HTR-8/SVneo (cell line): ENCODE measurements around the gene RALGPS1.

ENCODE experiments used
- DNase-seq: peaks from one replicate; pipeline ENCODE4 v3.0.0; 2011; ENCODE audit warnings: low spot score, mixed read lengths; ENCODE audit not compliant: insufficient read length
- FAIRE-seq: peaks from 2 replicates; lab custom pipeline; 2011; peaks lifted over from hg19 to GRCh38; lab: Jason Lieb, UNC

The RALGPS1 gene

GRCh38 chr9:127224883-127225739 lies 310.5 kb downstream of the RALGPS1 start:
- DNase-seq: peak; percentile 93
- no peak for FAIRE-seq

DNA sequence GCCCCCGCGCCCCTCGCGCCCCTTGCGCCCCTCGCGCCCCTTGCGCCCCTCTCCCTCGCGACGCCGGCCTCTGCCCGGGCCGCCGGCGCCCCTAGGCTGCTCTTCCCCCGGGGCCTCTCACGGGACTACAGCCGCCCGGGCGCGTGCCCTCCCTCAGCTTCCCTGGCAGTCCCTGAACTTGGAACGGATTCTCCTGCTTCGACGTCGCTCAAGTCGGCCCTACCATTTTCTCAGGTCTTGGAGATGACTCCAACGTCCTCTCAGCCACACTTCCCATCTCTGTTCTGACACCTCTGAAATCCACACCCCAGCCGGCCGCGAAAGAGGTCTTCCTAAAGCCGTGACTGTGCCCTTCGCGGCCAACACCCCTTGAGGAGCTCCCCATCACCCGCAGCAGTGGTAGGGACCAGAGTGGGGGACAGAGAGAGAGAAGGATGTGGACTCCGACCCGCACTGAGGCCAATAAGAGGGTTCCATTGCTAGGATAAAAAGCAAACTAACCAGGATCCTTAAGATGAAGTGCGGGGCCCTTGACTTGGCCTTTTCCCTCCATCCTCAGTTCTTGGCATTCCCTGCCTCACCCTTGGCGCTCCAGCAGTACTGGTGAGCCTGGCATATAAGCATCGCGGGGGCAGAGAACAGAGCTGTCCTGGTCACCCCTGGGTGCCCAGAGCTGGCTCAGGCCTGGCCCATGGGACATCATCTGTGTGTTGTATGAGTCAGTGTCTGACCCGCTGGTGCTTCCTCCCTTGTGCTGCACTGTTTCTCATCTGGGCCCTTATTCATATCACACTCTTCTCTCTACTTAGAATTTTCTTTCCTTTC lies 311.4 kb downstream of the RALGPS1 start:
- FAIRE-seq (no peak), DNase-seq (no peak)

- DNase-seq (no peak), FAIRE-seq (no peak)
Observed at GRCh38 chr9:127229691-127230417, 315.3 kb downstream of the RALGPS1 start.

DNA sequence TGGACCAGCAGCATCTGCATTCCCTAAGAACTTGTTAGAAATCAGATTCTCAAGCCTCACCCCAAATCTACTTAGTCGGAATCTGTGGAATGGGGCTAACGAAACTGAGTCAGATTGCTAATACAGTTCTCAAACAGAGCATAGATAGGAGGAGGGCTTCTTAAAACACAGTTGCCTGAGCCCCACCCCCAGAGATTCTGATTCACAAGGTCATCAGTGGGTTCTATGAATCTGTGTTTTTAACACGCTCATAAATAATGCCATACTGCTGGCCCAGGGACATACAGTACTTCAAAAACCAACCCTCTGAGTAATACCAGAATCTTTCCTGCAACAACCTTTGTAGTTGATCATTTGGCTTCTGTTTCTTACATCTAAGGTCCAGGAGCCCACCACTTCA lies 317.1 kb downstream of the RALGPS1 start:
- FAIRE-seq: no peak

DNA sequence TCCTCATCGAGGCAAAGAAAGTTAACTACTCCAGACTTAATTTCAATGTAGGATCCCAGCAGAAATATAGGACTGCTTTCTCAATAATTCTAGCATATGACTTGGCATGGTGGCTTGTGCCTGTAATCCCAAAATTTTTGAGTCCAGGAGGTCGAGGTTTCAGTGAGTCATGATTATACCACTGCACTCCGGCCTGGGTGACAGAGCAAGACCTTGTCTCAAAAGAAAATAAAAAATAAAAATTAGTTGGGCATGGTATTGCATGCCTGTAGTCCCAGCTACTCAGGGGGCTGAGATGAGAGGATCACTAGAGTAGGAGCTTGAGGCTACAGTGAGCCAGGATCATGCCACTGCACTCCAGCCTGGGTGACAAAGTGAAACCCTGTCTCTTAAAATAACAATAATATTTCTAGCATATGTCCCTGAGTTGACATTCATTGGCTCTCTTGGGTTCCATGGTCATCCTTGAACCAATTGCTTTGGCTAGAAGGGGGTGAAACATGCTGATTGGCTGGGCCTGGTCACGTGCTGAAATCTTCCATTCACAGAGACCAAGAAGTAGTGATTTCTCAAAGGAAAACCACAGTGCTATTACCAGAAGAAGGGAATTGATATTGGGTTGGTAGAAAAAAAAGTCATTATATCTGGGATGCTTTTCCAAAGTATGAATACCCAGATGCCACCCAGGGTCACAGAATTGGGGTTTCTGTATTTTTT lies 318.4 kb downstream of the RALGPS1 start:
- FAIRE-seq: no peak
- DNase-seq: no peak

More for the DNA sequence above, 317.1 kb downstream of the RALGPS1 start:
- DNase-seq: no peak

- DNase-seq: no peak
- no peak for FAIRE-seq
Observed at GRCh38 chr9:127233550-127233949, 319.0 kb downstream of the RALGPS1 start.

DNA sequence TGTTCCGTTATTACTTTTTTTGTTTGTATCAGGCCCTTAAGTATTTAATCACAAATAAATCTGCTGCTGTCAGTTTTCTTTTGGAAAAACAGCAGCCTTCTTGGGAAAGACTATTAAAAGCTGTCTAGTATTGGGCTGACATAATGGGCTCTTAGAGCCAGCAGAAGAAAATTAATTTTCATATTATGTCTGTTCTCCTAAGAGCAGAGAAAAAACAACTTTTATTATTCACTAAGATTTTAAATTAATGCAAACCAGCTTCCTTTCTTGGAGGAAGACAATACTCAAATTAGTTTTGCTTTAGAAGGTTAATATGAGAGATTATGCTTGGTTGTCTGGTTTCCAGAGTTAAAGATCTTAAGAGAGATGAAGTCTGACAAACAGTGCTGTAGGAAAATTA lies 319.4 kb downstream of the RALGPS1 start:
- FAIRE-seq (no peak), DNase-seq (no peak)

DNA sequence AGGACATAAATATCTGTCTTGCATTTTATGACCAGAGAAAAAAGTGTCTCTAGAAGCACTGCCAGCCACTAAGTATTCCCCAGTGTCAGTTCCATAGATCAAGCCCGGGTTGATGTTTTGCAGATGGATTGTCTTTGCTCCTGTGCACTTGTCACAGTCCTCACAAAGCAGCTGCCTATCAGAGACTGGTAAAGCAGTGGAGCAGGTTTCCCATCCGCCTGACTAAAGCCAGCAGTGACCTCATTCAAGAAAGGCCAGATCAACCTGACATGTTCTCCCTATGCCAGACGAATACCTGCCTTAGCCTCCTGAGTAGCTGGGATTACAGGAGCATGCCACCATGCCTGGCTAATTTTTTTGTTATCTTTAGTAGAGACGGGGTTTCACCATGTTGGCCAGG lies 323.2 kb downstream of the RALGPS1 start:
- no peak for DNase-seq
- no peak for FAIRE-seq

GRCh38 chr9:127241354-127241753 lies 326.8 kb downstream of the RALGPS1 start:
- no peak for DNase-seq
- FAIRE-seq: no peak

GRCh38 chr9:127244609-127245601 lies 330.3 kb downstream of the RALGPS1 start:
- FAIRE-seq: peak; percentile 46

GRCh38 chr9:127245637-127246164 lies 331.1 kb downstream of the RALGPS1 start:
- DNase-seq (no peak), FAIRE-seq (no peak)

More at GRCh38 chr9:127244609-127245601, 330.3 kb downstream of the RALGPS1 start:
- peak; percentile 93 for DNase-seq

DNA sequence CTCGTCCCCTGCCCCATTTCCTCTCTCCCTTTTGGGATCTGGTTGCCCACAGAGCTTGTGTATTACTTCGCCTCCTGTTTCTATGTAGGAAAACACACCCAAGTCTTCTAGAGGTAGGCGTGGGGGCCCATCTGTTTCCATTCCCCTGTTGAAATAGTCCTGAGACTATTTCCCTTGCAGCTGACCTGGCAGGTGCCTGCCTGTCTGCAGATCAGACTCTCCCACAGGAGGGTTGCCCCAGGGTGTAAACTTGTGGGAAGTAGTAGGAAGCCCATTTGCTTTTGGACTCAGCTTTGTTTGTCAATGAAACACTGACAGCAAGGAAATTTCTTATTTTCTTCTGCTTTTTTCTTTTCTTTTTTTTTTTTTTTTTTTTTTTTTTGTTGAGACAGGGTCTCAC lies 333.7 kb downstream of the RALGPS1 start:
- FAIRE-seq (no peak), DNase-seq (no peak)

- FAIRE-seq (no peak), DNase-seq (no peak)
Observed at GRCh38 chr9:127249877-127250276, 335.3 kb downstream of the RALGPS1 start.

GRCh38 chr9:127250896-127251391 lies 336.4 kb downstream of the RALGPS1 start:
- FAIRE-seq (no peak), DNase-seq (no peak)

DNA sequence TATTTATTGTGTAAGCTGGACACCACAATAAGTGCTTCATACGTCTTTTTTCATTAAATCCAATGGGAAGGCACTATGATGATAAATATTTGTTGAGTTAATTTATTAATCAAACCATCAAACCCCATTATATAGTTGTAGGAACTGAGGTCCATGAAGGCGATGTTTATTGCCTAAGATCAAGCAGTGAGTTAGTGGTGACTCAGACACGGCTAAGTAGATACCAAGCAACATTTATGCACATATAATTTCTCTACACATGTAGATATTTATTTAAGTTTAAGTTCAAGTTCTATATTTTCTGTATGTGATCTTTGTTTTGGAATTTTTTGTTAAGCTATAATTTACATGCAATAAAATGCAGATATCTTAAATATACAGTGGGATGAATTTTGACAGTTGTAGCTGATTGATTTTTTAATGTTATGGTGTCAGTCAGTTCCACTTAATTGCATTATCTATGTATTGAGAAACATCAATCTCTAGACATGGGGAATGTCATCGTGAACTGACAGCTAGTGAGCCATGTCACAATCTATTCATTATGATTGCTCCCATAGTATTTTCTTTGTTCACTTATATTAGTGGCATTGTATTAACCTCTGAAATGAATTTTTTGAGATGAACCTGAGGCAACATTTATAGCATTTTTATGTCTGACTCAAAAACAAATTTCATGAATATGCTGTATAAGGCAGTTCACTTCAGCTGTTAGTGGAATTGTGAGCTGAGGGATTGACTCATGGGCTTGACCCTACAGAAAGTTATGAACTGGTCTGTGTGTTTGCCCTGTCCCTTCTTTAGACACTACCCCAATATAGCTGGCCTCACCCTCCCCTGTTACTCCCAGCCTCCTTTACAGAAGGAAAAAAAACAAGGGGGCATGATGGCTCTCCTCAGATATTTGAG lies 338.1 kb downstream of the RALGPS1 start:
- no peak for DNase-seq
- no peak for FAIRE-seq

DNA sequence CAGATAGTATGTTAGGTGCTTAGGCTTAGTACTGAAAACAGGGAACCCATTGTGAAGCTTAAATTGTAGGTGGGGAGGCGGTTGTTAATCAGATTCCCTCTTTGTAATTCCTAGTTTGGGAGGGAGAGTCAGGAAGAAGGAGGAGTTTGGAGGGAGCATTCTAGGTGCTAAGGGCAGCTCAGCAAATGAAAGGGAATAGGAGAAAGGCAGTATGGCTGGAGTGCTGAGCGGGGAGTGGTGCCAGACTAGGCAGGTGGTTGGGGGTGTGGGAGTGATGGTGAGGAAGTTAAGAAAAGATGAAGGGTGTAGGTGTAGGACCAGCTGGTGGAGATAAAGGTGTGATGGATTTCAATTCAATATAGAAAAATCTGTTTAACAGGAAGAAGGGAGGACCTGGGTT lies 338.9 kb downstream of the RALGPS1 start:
- no peak for FAIRE-seq
- no peak for DNase-seq

DNA sequence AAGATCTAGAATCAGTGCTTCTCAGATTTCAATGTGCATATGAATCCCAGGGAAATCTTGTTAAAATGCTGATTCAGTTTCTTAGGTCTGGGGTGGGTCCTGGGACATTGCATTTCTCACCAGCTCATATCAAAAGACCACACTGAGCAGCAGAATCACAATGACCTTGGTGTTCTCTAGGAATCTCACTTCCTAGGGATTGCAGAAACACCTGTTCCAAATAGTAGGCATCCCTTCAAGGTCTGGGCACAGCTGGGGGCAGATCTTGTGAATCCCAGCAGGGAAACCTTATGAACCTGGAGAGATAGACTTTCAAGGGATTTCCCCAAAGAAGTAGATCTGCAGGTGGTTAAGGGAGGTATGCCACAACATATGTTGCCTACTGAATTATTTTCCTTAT lies 341.1 kb downstream of the RALGPS1 start:
- no peak for FAIRE-seq
- no peak for DNase-seq
